KOPT-K1 (cell line): ENCODE data around the gene BHLHE41.

Experiments
- H3K27ac ChIP-seq: fragments of 200-600 bp; sonication (generic); 2 replicates; pipeline ENCODE4 v1.5.1; 2016; ENCODE audit warnings: antibody characterized with exemption, mild to moderate bottlenecking, low read depth, low read length; ENCODE audit not compliant: poor library complexity, severe bottlenecking
- H3K36me3 ChIP-seq: fragments of 200-600 bp; sonication (generic); 2 replicates; pipeline ENCODE4 v1.5.1; 2017; ENCODE audit warnings: antibody characterized with exemption, mild to moderate bottlenecking, low read length, moderate library complexity; ENCODE audit not compliant: insufficient read depth
- H3K9me3 ChIP-seq: fragments of 200-600 bp; sonication (generic); 2 replicates; pipeline ENCODE4 v1.5.1; 2017; ENCODE audit warnings: antibody characterized with exemption, low read length, mild to moderate bottlenecking; ENCODE audit not compliant: insufficient read depth, poor library complexity, severe bottlenecking

BHLHE41 gene

DNA sequence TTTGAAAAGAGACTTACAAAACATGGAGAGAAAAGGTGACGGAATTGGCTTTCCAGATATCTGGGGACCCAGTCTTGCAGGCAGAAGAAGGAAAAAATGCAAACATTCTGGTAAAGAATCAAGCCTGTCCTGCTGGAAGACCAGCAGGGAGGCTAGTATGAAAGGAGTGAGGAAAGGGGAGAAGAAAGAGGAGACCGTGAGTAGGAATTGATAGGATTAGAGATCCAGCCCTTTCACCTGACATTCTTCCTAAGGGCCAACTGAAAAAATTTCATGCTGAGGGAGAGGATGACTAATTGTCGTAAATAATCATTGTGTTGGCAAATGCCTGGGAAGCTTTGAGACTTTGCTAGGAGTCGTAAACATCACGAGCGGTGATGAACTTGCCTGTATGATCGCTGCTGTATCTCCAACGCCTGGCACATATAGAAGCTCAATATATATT is 12.1 kb downstream of the BHLHE41 start:
- Histone ChIP-seq H3K36me3 (no peaks in the 10 kb centered on the region), H3K27ac (no peak overlapping the region), H3K9me3 (no peaks in the 10 kb centered on the region)

DNA sequence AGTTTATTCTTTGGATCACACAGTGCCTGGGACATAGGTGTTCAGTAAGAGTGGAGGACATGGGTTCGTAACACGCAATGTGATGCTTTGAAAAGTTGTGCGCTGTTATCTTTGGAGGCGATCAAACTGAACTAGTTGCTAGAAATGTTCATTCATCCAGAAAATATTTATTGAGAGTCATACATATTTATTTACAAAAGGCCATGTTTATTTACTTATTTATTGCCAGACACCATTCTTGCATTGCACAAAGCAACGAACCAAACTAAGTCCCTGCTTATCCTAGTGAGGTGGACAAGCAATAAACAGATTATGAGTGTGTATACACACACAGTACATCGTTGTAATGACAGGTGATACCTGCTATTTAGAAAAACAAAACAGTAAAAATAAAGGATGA is 12.6 kb downstream of the BHLHE41 start:
- Histone ChIP-seq H3K36me3 (no peaks in the 10 kb centered on the region), H3K9me3 (no peaks in the 10 kb centered on the region), H3K27ac (no peak overlapping the region)

DNA sequence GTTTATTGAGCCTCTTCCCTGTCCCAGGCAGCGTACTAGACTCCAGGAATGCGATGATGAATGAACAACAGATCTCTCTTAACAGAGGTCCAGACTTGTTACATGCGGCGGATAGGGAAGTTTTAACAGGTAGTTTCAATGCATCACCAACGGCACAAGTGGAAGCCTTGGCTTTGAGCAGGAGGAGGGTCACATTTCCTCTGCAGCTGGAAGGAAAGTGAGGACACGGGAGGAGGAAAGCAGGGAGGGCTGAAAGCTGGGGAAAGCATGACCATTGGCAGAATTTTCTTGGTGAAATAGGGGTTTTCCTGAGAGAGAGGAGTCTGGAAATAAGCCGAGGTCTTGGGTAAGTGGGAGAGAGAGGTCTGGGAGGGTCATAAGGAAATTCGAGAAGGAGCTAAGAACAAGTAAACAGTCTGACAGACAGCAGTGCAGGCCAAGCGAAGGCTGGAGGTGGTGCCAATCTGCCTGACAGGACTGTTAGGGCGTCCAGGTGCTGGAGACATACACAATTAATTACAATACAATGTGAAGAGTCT is 15.4 kb downstream of the BHLHE41 start:
- Histone ChIP-seq H3K36me3 (no peaks in the 10 kb centered on the region), H3K9me3 (no peaks in the 10 kb centered on the region), H3K27ac (no peak overlapping the region)

DNA sequence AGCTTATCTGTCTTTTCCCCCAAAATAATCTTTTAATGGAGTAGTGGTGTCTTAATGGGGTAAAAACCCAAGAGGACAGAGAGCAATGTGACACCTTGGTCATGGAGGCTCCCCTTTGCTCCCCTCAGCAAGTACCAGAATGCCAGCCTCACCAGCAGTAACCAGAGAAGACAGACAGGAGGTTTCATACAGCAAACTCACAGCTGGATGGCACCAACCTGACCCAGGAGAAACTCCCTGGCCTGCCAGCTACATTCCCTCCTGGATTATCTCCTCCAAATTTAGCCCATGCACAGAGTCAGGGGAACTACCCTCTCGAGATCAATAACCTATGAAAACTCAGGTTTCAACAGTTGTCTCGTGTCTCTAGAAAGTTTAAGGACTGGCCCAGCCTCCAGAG is 15.9 kb downstream of the BHLHE41 start:
- Histone ChIP-seq H3K9me3 (no peaks in the 10 kb centered on the region), H3K27ac (no peak overlapping the region), H3K36me3 (no peaks in the 10 kb centered on the region)

DNA sequence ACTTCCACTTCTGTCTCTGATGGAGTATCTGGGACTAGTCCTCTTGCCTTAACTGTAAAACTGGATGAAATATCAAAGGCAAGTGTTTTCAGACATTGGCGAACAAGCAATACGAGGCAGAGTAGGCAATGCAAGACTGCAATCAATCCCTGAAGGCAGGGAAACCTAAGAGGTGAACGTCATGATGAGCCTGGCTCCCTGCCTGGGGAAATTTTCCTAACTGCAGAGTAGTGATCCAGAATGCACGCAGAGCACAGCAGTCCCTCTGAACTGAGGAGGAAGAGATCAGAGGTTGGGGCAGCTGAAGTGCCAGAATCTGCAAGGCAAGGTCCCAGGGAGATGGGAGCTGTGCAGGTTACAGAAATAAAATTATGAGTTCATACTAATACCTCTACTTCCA is 18.5 kb downstream of the BHLHE41 start:
- H3K9me3 ChIP-seq, result no peaks in the 10 kb centered on the region
- no peaks in the 10 kb centered on the region for H3K36me3 ChIP-seq
- H3K27ac ChIP-seq, result no peak overlapping the region

DNA sequence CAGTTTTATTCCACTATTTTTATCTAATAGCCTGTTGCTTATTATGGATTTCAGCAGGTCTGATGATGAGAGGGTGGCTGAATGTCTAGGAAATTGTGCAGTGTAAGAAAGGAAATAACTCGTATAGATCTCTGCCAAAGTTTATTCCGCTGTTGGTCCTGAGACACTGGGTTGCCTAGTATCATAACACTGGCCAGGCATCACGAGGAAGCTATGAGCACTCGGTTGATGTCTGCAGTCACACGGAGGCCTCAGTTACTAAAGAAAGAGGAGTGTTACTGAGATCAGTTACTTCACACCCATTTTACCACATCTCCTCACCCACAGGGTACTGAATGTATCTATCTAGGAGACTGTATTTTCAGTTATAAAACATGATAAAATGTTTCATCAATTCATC is 21.9 kb downstream of the BHLHE41 start:
- no peak overlapping the region for H3K27ac ChIP-seq
- H3K9me3 ChIP-seq, result no peaks in the 10 kb centered on the region
- no peaks in the 10 kb centered on the region for H3K36me3 ChIP-seq

DNA sequence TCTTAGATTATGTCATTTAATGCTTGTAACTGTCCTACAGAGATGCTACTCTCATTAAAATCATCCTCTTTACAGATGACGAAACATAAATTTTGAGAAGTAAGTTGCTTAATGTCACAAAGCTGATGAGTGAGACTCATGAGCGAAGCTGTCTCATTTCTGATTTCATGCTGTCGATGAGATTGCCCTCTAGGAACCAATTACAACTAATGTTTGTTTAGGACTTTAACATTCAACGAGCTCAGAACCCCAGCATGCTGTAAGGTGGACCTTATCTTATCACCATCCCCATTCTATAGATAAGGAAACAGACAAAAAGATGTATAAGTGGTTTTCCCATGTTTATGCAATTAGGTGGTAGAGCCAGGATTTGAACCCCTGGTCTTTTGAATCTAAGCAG is 23.1 kb downstream of the BHLHE41 start:
- H3K9me3 ChIP-seq, result no peaks in the 10 kb centered on the region
- H3K36me3 ChIP-seq, result no peaks in the 10 kb centered on the region
- no peak overlapping the region for H3K27ac ChIP-seq

DNA sequence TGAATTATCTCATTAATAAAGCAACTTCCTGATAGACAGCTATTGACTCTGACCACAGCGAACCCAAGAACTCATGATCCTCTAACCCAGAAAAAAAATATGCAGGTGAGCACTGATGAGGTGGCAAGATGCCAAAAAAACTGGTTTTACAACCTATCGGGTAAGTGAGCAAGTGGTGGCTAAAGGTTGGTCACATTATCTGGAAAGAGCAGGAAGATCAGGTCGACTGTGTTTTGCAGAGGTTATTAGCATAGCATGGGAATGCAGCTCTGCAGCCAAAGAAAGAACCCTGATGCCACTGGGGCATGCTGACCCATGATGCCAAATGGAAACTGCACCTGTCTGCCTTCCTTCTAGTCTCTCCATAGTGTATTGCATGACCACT is 23.5 kb downstream of the BHLHE41 start:
- Histone ChIP-seq H3K27ac (no peak overlapping the region), H3K36me3 (no peaks in the 10 kb centered on the region), H3K9me3 (no peaks in the 10 kb centered on the region)

DNA sequence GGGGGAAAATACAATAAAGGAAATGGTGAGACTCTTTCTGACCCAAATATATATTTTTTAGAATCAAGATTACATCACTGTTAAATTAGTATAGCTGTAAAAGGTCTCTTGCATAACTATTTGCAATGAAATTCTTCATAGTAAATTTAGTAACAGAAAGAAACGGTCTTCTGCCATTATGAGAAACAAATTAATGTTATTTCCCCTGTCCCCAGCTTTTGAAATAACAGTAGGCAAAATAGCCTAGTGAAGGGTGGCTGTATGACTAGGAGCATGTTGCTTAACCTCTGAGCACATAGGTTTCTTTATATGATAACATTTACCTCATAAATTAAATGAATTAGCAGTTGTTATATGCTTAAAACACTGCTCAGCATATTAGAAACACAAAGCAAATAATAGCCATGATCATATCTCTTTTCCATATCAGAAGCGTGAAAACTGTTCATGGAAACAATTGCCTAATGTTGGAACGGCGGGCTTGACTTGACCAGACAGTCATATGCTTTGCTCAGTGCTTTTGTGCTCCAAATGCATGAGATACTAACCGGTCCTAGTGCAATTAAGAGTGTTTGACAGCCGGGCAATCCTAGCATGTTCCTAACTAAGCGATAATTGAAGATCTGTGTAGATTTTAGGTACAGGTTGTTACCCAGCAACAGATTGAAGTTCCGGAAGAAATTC is 24.0 kb downstream of the BHLHE41 start:
- Histone ChIP-seq H3K36me3 (no peaks in the 10 kb centered on the region), H3K9me3 (no peaks in the 10 kb centered on the region), H3K27ac (no peak overlapping the region)

DNA sequence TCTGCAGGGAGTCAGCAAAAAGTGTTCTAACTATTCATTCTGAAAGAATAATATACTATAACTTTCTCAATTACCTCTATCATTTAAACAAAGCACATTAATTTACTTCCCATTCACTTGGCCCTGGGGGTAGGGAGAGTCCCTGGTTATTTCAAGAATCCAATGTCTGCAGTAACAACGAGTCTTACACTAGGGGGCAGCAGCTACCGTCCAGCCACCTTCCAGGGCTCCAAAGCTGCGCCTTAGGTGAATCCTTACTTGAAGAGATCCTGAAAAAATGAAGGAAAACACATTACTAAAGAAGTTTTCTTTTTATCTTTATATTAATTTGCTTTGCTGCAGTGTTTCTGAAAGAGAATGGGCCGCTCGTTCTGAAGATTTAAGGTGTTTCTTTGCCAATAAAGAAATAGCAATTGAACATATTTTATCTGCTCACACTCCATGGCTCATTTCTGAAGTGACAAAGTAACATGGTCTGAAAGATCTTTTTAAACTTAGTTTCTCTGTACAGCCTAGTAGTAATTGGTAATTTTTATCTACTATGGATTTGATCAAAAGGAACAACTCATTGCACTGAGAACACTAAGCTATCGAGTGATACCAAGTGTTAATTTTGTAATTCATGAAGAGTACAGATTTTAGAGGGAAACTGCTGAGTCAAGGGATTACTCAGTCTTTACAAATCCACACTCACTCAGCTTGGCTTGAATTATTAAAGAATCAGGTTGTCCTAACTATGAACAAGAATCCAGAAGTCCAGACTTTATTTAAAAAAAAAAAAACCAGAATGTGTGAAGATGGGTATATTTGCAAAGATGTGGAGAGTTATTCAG is 27.6 kb downstream of the BHLHE41 start:
- Histone ChIP-seq H3K36me3 (no peaks in the 10 kb centered on the region), H3K27ac (no peak overlapping the region), H3K9me3 (no peaks in the 10 kb centered on the region)

DNA sequence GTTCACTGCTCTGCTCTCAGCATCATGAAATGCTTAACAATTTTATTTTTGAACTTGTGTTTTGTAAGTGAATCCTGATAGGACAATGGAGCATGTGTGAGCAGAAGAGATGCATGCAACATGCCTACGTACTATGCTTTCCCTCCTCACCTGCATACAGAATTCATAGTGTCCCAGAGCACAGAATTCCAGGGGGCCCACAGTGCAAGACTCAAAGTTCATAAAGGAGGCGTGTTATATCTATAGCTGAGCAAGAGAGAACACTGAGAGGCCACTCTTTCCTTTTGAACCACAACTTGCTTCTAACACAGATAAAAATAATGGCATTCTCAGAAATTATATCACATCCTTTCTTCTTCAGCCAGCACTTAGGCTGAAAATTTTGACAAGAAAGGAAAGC is 28.8 kb downstream of the BHLHE41 start:
- Histone ChIP-seq H3K9me3 (no peaks in the 10 kb centered on the region), H3K36me3 (no peaks in the 10 kb centered on the region), H3K27ac (no peak overlapping the region)

DNA sequence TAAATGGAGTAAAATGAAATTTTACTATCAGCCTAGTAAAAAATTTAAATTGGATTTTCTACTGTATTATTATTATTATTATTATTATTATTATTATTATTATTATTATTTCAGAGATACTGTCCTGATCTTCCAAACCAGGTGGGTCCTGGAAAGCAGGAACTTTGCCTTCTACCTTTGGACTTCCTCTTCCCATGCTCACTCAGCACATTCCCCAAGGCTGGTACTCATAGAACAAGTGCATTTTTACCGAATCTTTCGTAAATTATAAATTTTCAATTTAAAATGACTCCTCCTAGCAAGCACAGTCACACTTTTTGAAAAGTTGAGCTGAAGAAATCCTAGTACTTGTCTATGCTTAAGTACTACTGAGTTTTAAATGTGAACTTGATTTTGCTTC is 29.7 kb downstream of the BHLHE41 start:
- H3K27ac ChIP-seq, result no peak overlapping the region
- H3K9me3 ChIP-seq, result no peaks in the 10 kb centered on the region
- H3K36me3 ChIP-seq, result no peaks in the 10 kb centered on the region

DNA sequence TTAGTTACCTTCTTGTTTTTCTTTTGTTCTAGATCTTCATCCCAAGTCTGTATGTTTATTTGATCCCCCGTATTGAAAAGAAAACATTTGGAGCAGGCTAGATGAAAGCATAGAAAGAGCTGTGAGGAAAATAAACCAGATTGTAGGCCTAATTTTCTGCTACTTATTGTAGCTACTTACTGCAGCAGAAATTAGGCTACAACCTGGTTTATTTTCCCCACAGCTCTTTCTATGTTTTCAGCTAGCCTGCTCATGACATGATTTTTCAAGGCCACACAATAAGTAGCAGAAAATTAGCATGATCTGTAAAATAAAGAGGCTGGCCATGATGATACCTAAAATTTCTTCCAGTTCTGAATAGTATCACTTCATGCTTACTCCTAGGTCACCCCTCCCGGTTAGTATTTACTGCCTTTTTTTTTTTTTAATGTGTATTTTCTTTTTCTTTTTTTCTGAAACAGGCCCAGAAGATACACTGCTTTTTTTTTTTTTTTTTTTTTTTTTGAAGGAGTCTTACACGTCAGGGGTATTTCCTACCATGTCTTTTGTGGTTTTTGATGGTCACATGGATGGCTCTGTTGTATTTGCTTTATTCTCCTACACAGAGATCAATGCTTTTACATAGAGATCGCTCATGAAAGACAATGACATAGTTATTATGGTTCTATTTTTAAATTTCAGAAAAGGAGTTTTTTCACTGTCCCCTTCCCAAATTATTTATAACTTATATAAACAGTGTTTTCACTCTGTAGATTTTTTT is 32.3 kb downstream of the BHLHE41 start:
- Histone ChIP-seq H3K36me3 (no peaks in the 10 kb centered on the region), H3K9me3 (no peaks in the 10 kb centered on the region), H3K27ac (no peak overlapping the region)

DNA sequence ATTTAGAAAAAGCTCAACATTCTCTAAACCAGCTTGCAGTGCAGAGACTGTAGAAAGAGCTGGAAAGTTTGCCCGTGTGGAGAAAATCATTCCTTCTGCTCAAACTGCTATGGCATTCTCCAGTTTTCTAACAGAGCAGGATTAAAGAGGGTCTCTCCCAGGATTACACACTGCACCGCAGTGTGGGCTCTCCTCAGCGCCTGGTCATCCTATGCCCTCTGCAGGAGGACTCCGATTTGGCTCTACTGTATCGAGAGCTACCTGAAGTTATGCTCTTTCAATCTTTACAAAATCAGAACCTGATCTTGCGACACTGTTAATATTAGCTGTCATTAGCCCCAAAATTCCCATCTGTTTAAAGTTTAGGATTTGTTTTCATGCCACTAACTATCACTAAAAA is 33.0 kb downstream of the BHLHE41 start:
- no peak overlapping the region for H3K27ac ChIP-seq
- no peaks in the 10 kb centered on the region for H3K9me3 ChIP-seq
- H3K36me3 ChIP-seq, result no peaks in the 10 kb centered on the region

DNA sequence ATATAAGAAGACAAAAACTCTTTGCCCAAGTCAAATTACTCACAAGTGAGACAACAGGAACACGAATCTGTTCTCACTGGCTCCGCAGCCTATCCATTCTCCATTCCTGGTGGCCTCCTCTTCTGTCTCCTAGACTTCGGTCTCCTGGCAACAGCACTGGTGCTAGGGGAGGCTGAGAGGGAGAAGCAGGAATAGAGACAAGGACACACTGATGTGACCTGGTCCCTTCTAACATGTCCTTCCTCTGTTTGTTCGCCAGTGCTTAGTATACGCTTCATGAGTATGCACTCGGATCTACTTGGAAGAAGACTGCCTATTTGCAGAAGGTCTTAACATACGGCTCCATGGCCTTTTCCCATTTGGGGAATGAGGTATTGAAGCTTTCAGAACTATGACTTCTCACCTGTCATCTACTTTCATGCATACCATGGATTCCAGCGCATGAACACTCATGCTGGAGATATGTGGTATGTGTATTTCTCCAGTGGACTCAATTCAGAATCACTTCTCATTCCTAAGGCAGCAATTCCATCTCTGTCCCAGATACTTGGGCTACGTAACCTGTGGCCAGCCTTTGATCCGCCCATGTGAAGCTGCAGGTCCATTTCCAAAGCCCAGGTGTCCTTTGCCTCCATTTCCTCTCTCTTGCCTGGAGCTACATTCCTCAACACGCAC is 33.9 kb downstream of the BHLHE41 start:
- no peak overlapping the region for H3K27ac ChIP-seq
- H3K9me3 ChIP-seq, result no peaks in the 10 kb centered on the region
- no peaks in the 10 kb centered on the region for H3K36me3 ChIP-seq
